Measurements from ENCODE around the gene SGCB. TPM values are rescaled to one million over a fixed set of nuclear protein-coding genes. Genes with fewer than 3 reads are reported as not detected.

The SGCB gene
- polyA plus RNA-seq, 1 donor: 28.8 TPM

DNA sequence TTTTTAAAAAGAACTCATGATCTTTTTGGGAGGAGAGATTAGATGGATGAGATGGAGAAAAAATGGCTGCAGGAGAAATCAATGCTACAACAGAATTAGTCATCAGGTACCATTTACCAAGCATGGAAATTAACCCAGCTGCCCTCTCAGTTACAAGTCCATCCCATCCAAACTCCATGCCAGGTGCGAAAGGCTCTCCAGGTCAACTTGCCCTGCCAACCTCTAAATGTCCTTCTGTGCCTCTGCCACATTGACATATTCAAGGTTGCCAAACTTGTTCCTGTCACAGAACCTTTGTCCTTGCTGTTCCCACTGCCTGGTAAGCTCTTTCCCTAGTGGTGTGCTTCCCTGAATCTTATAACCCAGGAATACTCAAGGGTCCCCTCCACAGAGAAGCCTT is 20.2 kb upstream of the SGCB start:
- Histone ChIP-seq H3K36me3 (ENCODE audit: control insufficient read depth, insufficient read depth, low read length) (no peaks in the 10 kb centered on the region), H3K4me3 (ENCODE audit: low read length) (no peak overlapping the region), H3K4me1 (ENCODE audit: control insufficient read depth, insufficient read depth, low read length) (no peaks in the 10 kb centered on the region), H3K9me3 (ENCODE audit: control insufficient read depth, low read depth, low read length) (no peaks in the 10 kb centered on the region), H3K27ac (ENCODE audit: low read length) (no peak overlapping the region), H3K27me3 (ENCODE audit: control insufficient read depth, insufficient read depth, low read length) (peaks cover 5% of the 10 kb centered on the region)
- DNase-seq: no peak
- no CpG with 5 or more reads among the region's 1 CpG for WGBS (ENCODE audit: insufficient coverage, low lambda C conversion rate)

DNA sequence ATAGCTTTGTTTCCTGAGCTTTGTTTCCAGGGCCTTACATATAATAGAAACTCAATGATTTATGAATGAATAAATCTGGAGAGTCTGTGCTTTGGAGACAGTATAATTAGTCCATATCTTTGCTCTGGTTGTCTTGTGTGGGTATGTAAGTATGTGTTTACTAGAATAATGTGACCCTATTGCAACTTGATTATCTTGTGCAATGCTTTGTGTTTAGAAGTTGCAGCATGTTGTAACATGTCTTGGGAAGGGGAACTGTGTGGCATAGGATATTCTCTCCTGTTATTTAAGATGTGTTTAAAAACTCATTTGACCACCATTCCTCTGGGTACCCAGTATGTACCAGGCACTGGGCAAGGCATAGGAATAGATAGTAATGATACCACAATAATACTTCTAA is 19.1 kb upstream of the SGCB start:
- Histone ChIP-seq H3K27ac (ENCODE audit: low read length) (no peak overlapping the region), H3K4me1 (ENCODE audit: control insufficient read depth, insufficient read depth, low read length) (no peaks in the 10 kb centered on the region), H3K9me3 (ENCODE audit: control insufficient read depth, low read depth, low read length) (no peaks in the 10 kb centered on the region), H3K36me3 (ENCODE audit: control insufficient read depth, insufficient read depth, low read length) (no peaks in the 10 kb centered on the region), H3K27me3 (ENCODE audit: control insufficient read depth, insufficient read depth, low read length) (peaks cover 11% of the 10 kb centered on the region), H3K4me3 (ENCODE audit: low read length) (no peak overlapping the region)
- no peak for DNase-seq

DNA sequence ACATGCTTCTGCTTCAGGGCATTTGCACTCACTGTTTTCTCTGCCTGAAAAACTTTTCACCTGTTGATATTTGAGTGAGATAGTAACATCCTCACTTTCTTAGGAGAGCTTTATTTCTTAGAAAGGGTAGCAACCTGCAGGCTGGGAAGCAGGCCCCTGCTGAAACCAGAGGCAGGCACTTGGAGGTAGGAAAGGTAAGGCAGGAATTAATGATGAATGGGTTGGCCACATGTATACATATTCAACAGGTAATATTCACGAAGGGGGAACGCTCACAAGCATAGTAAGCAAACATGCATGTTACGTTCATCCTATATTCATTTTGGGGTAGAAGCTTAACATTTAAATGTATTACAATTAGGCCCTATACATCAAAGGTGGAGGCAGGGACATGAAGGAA is 16.2 kb upstream of the SGCB start:
- Histone ChIP-seq H3K4me3 (ENCODE audit: low read length) (no peak overlapping the region), H3K27me3 (ENCODE audit: control insufficient read depth, insufficient read depth, low read length) (peaks cover 24% of the 10 kb centered on the region), H3K27ac (ENCODE audit: low read length) (no peak overlapping the region), H3K36me3 (ENCODE audit: control insufficient read depth, insufficient read depth, low read length) (no peaks in the 10 kb centered on the region), H3K9me3 (ENCODE audit: control insufficient read depth, low read depth, low read length) (peaks cover 4% of the 10 kb centered on the region), H3K4me1 (ENCODE audit: control insufficient read depth, insufficient read depth, low read length) (no peaks in the 10 kb centered on the region)
- no CpG with 5 or more reads among the region's 3 CpGs for WGBS (ENCODE audit: insufficient coverage, low lambda C conversion rate)
- DNase-seq: no peak

DNA sequence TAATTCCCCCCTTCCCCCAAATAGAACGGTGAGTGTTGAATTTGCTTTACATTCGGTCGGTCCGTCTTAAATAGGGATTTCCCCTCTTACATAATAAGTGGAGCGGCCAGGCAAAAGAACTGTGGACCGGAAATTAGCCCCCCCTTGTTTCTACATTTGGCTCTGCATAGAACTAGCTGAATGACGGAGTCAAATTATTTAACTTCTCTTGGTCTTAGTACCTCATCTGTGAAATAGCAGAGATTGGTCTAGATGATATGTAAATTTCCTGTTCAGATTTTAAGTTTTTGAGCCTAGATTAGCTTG is 14.3 kb upstream of the SGCB start:
- H3K4me1 ChIP-seq (ENCODE audit: control insufficient read depth, insufficient read depth, low read length): no peaks in the 10 kb centered on the region
- no peak for DNase-seq
- H3K9me3 ChIP-seq (ENCODE audit: control insufficient read depth, low read depth, low read length): peaks cover 4% of the 10 kb centered on the region
- H3K27me3 ChIP-seq (ENCODE audit: control insufficient read depth, insufficient read depth, low read length): peaks cover 24% of the 10 kb centered on the region
- H3K36me3 ChIP-seq (ENCODE audit: control insufficient read depth, insufficient read depth, low read length): no peaks in the 10 kb centered on the region
- no peak overlapping the region for H3K27ac ChIP-seq (ENCODE audit: low read length)
- H3K4me3 ChIP-seq (ENCODE audit: low read length): no peak overlapping the region
- no CpG with 5 or more reads among the region's 7 CpGs for WGBS (ENCODE audit: insufficient coverage, low lambda C conversion rate)

DNA sequence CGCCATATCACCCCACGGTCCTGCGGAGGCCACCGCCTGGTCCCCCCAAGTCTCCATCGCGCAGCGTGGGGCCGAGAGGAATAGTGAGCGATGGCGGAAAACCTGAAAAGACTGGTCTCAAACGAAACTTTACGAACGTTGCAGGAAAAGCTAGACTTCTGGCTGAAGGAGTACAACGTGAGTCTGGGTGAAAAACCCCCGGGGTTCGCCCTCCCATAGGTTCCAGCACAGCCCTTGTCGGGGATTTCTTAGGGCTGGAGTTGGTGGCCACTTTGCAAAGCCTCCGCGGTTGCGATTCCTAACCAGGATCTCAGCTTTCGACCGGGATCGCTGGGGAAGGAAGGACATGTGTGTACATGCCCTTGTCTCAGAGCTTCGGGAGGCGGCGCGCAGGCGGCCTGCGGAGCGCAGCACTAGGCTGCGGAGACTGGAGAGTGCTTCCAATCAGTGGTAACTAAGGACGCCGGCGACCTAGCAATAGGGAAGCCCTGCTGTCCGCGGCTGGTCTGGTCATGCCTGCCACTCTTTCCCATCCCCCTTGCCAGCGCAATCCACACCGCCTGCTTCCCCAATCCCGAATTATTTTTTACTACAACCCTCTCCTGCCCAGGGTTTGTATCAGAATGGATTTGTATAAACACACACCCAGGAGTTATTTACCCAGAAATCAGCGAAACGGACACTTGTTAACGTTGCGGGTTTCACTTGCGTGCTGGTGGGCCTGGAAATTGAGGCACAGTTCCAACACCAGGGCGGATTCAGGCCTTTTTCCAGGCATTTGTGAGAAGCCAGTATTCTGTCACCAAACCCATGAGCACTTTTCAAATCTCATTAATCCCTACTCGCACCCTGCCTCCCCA is 13.7 kb upstream of the SGCB start:
- DNase-seq: peak; percentile 37 to 68
- H3K27me3 ChIP-seq (ENCODE audit: control insufficient read depth, insufficient read depth, low read length): peaks cover 24% of the 10 kb centered on the region
- no peaks in the 10 kb centered on the region for H3K4me1 ChIP-seq (ENCODE audit: control insufficient read depth, insufficient read depth, low read length)
- H3K27ac ChIP-seq (ENCODE audit: low read length): no peak overlapping the region
- 0% methylated on average over 9 of the region's 46 CpGs for WGBS (ENCODE audit: insufficient coverage, low lambda C conversion rate)
- peak overlapping the region; percentile 48 for H3K4me3 ChIP-seq (ENCODE audit: low read length)
- H3K36me3 ChIP-seq (ENCODE audit: control insufficient read depth, insufficient read depth, low read length): no peaks in the 10 kb centered on the region
- H3K9me3 ChIP-seq (ENCODE audit: control insufficient read depth, low read depth, low read length): peaks cover 4% of the 10 kb centered on the region

DNA sequence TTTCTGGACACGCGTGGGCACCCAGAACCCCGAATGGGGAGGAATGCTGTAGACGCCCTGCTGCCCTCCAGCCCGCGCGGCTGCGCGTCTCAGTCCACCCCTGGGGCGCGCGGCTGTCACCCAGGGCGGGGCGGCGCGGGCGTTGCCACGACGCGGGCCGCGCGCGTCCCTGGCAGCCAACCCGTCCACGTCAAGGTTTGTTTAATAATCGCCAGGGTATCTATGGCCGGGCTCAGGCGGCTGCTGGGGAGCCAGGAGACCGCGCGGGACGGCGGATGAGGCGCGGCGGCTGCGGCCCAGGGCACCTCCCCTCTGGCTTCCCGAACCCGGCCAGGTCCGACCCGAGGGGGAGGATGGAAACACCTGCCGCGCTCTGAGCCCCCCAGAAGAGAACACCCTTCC is 13.1 kb upstream of the SGCB start, which contains the start of gene SPATA18:
TSS of gene SPATA18 (plus strand) at position 92 of the 402 bp plus-strand sequence. CDS start 401 bp downstream, outside the sequence.
- peak within 1 kb of the TSS; percentile 48 for H3K4me3 ChIP-seq (ENCODE audit: low read length)
- WGBS (ENCODE audit: insufficient coverage, low lambda C conversion rate): no CpG with 5 or more reads among the region's 44 CpGs

DNA sequence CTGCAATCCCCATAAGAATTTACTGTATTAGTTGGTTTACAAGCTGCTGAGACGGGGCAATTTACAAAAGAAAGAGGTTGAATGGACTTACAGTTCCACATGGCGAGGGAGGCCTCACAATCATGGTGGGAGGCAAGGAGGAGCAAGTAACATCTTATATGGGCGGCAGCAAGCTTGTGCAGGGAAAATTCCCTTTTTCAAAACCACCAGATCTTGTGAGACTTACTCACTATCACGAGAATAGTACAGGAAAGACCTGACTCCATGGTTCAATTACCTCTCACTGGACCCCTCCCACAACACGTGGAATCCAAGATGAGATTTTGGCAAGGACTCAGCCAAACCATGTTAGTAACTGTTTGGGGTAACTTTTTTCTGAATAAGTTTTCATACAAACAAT is 11.2 kb upstream of the SGCB start:
- no peak overlapping the region for H3K4me3 ChIP-seq (ENCODE audit: low read length)
- DNase-seq: no peak
- peaks cover 4% of the 10 kb centered on the region for H3K9me3 ChIP-seq (ENCODE audit: control insufficient read depth, low read depth, low read length)
- H3K27me3 ChIP-seq (ENCODE audit: control insufficient read depth, insufficient read depth, low read length): peaks cover 22% of the 10 kb centered on the region
- no peak overlapping the region for H3K27ac ChIP-seq (ENCODE audit: low read length)
- H3K4me1 ChIP-seq (ENCODE audit: control insufficient read depth, insufficient read depth, low read length): no peaks in the 10 kb centered on the region
- no peaks in the 10 kb centered on the region for H3K36me3 ChIP-seq (ENCODE audit: control insufficient read depth, insufficient read depth, low read length)
- WGBS (ENCODE audit: insufficient coverage, low lambda C conversion rate): no CpG with 5 or more reads among the region's 5 CpGs

More for the DNA sequence above, 13.1 kb upstream of the SGCB start, which contains the start of gene SPATA18:
- H3K4me1 ChIP-seq (ENCODE audit: control insufficient read depth, insufficient read depth, low read length): no peaks in the 10 kb centered on the region
- peaks cover 24% of the 10 kb centered on the region for H3K27me3 ChIP-seq (ENCODE audit: control insufficient read depth, insufficient read depth, low read length)
- H3K27ac ChIP-seq (ENCODE audit: low read length): no peak within 1 kb of the TSS
- no peaks in the 10 kb centered on the region for H3K36me3 ChIP-seq (ENCODE audit: control insufficient read depth, insufficient read depth, low read length)
- peaks cover 4% of the 10 kb centered on the region for H3K9me3 ChIP-seq (ENCODE audit: control insufficient read depth, low read depth, low read length)
- DNase-seq: peak in 1 of 2 donors; percentile 47

DNA sequence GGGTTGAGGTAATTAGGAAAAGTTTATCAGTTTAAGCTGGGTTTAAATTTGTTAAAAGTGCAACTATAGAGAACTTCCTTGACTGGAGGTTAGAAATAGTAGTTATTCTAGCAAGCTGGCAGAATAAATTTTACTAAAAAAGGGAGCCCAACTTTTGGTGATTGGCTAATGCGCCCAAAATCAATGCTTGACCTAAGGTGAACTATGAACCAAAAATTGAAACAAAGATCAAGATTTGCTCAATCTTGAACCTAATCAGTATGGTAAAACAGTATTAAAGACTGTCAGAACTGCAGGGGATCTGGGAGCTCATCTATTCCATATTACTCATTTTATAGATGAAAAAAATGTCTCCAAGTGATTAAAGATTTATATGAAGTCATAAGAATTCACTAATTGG is 6.9 kb upstream of the SGCB start:
- WGBS (ENCODE audit: insufficient coverage, low lambda C conversion rate): 100% methylated on average over 1 of the region's 1 CpG
- Histone ChIP-seq H3K4me3 (ENCODE audit: low read length) (no peak overlapping the region), H3K9me3 (ENCODE audit: control insufficient read depth, low read depth, low read length) (no peaks in the 10 kb centered on the region), H3K27me3 (ENCODE audit: control insufficient read depth, insufficient read depth, low read length) (peaks cover 10% of the 10 kb centered on the region), H3K36me3 (ENCODE audit: control insufficient read depth, insufficient read depth, low read length) (no peaks in the 10 kb centered on the region), H3K4me1 (ENCODE audit: control insufficient read depth, insufficient read depth, low read length) (no peaks in the 10 kb centered on the region), H3K27ac (ENCODE audit: low read length) (no peak overlapping the region)
- DNase-seq: no peak

DNA sequence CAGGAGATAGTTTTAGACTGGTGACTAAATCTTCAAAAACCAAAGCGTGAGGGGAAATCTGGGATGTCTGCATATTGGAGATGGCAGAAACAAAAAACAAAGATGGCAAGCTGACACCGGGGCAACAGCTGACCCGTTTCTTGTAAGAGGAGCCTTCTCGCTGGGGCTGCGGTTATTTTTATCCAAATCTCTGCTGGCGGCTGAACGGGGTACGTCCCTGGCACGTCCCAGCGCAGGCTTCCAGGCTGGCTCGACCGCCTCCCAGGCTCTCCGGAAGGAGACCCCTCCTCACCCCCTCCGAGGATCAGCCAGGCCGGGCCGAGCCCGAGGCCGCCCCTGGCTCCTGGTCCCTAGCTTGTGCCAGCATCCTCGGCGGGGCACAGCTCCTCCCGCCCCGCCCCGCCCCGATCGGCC is 403 bp downstream of the SGCB start:
- Histone ChIP-seq H3K27me3 (ENCODE audit: control insufficient read depth, insufficient read depth, low read length) (peaks cover 5% of the 10 kb centered on the region), H3K4me1 (ENCODE audit: control insufficient read depth, insufficient read depth, low read length) (peaks cover 14% of the 10 kb centered on the region)

DNA sequence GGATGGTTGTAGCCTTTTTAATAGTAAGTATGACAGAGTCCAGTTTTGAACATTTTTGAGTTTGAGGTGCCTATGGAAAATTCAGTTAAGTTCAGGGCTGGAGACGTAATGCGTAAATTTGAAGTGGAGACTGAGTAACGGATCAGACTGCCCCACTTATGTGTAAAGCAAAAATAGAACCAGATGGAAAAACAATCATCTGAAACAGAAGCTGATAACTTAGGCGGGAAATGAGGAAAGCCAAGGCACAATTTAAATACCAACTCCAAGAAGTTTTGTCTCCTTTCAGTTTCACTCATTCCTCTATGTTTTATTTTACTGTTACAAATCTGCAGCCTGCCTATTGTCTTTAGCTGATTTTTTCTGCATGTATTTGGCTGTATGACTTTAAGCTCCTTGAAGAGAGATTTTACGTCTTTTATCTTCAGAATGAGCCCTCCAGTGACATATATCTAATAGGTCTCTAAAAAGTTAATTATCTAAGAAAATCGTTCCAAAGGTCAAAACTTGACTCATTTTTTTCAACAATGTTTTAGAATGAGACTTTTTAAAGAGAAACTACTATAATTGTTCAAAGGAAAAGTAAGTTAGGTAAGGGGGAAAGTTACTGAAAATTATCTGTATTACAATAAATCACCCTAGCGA is 1.1 kb downstream of the SGCB start:
- Histone ChIP-seq H3K36me3 (ENCODE audit: control insufficient read depth, insufficient read depth, low read length) (peaks cover under 1% of the 10 kb centered on the region), H3K27me3 (ENCODE audit: control insufficient read depth, insufficient read depth, low read length) (no peaks in the 10 kb centered on the region), H3K27ac (ENCODE audit: low read length) (peak overlapping the region; percentile 28), H3K4me1 (ENCODE audit: control insufficient read depth, insufficient read depth, low read length) (peaks cover 14% of the 10 kb centered on the region), H3K4me3 (ENCODE audit: low read length) (peak overlapping the region; percentile 83), H3K9me3 (ENCODE audit: control insufficient read depth, low read depth, low read length) (no peaks in the 10 kb centered on the region)
- peak in 1 of 2 donors; percentile 53 for DNase-seq
- 20% methylated on average over 1 of the region's 7 CpGs for WGBS (ENCODE audit: insufficient coverage, low lambda C conversion rate)

More for the DNA sequence above, 403 bp downstream of the SGCB start:
- 0% methylated on average over 1 of the region's 25 CpGs for WGBS (ENCODE audit: insufficient coverage, low lambda C conversion rate)
- Histone ChIP-seq H3K9me3 (ENCODE audit: control insufficient read depth, low read depth, low read length) (no peaks in the 10 kb centered on the region), H3K4me3 (ENCODE audit: low read length) (peak overlapping the region; percentile 83), H3K27ac (ENCODE audit: low read length) (peak overlapping the region; percentile 37), H3K36me3 (ENCODE audit: control insufficient read depth, insufficient read depth, low read length) (no peaks in the 10 kb centered on the region)
- DNase-seq: peak in 1 of 2 donors; percentile 52
